Sigmoid colon (tissue), 7 donors: ENCODE results near the gene SLC7A6. TPM values are rescaled to one million over a fixed set of nuclear protein-coding genes. Genes with fewer than 3 reads are reported as not detected.

Source experiments
- DNase-seq: peaks from one replicate; pipeline ENCODE4 v3.0.0-alpha.2; 2019
- H3K27ac ChIP-seq, 4 donors: fragments of 200-600 bp; sonication (generic); one replicate each; pipeline ENCODE4 v1.5.1; 2016 to 2019; ENCODE audit warnings: mild to moderate bottlenecking in 1 of 4
- H3K27me3 ChIP-seq, 3 donors: fragments of 200-600 bp; sonication (generic); one replicate each; pipeline ENCODE4 v1.5.1; 2019; ENCODE audit warnings: mild to moderate bottlenecking in 1 of 3
- H3K36me3 ChIP-seq, 4 donors: fragments of 200-600 bp; sonication (generic); one replicate each; pipeline ENCODE4 v1.5.1; 2016 to 2019
- H3K4me1 ChIP-seq, 4 donors: fragments of 200-600 bp; sonication (generic); one replicate each; pipeline ENCODE4 v1.5.1; 2017 to 2019
- H3K4me3 ChIP-seq, 4 donors: fragments of 200-600 bp; sonication (generic); one replicate each; pipeline ENCODE4 v1.5.1; 2017 to 2019; ENCODE audit warnings: mild to moderate bottlenecking in 2 of 4, moderate library complexity in 1 of 4
- H3K9me3 ChIP-seq, 4 donors: fragments of 200-600 bp in 3 of 4; sonication (generic) in 3 of 4; one replicate each; pipeline versions ENCODE4 v1.5.1 to v1.6.1; 2013 to 2019
- EP300 ChIP-seq, 4 donors: sonication (generic); formaldehyde crosslinking; IDR thresholded peaks; one replicate each; pipeline ENCODE4 v1.6.1; 2017; ENCODE audit warnings: antibody characterized with exemption in 4 of 4
- POLR2A ChIP-seq, 2 donors: fragments of 450-650 bp; IDR thresholded peaks; one replicate each; pipeline ENCODE4 v1.6.1; 2016; ENCODE audit warnings: antibody characterized with exemption in 2 of 2, mild to moderate bottlenecking in 2 of 2, moderate library complexity in 2 of 2
- POLR2AphosphoS5 ChIP-seq, 4 donors: sonication (generic); formaldehyde crosslinking; IDR thresholded peaks; one replicate each; pipeline ENCODE4 v1.6.1; 2017; ENCODE audit warnings: antibody characterized with exemption in 4 of 4
- WGBS, 2 donors: extraction: QIAGEN DNeasy Blood & Tissue Kit; methylation state at CpG; one replicate each; pipeline ENCODE4 v1.1.7; 2013; 5-methylcytosine and 5-hydroxymethylcytosine counted together
- intact Hi-C: fragments of 100-400 bp; cut with DNase I; formaldehyde crosslinking; loops from one replicate; pipeline ENCODE4 v1.15.1; 2023
- polyA plus RNA-seq, 3 donors: library from polyadenylated mRNA; stranded (reverse); fragments of 200-250 nt; gene quantifications; one replicate each; pipeline ENCODE4 v1.2.3, GENCODE V29; 2013
- total RNA-seq, 4 donors: library from RNA; depleted of rRNA; stranded (reverse); fragments of >200 nt; gene quantifications; one replicate each; pipeline ENCODE4 v1.1.0, GENCODE V29; 2016
- TF ChIP-seq, protein P1 (sequence below), 4 experiments: fragments of 450-650 bp in 3 of 4; fragments of 200-600 bp in 1 of 4; IDR thresholded peaks; one replicate each; pipeline ENCODE4 v1.5.1; 2016 to 2019; ENCODE audit warnings: antibody characterized with exemption in 4 of 4, mild to moderate bottlenecking in 3 of 4, moderate library complexity in 2 of 4
- donor health status: healthy with polysubstance abuse.
- donor health status: Bipolar disorder and iron deficiency.
- donor health status: healthy.

Gene SLC7A6
- total and polyA plus RNA-seq, 7 donors: 1.8 to 40.7 (median 26.8) TPM

- H3K4me1 ChIP-seq: peaks cover 0 to 11% (median 4%) of the 10 kb centered on the region in 4 donors
- intact Hi-C loops: no loop called here
- 86 to 94% methylated on average over 9 of the region's 9 CpGs for WGBS, 2 donors
- H3K27ac ChIP-seq: no peak overlapping the region
- peak; percentile 59 for DNase-seq
- no peaks in the 10 kb centered on the region for H3K9me3 ChIP-seq
- H3K27me3 ChIP-seq: no peaks in the 10 kb centered on the region
- TF ChIP-seq POLR2AphosphoS5 (IDR thresholded peaks at IDR 0.05): no peak
- TF ChIP-seq POLR2A (IDR thresholded peaks at IDR 0.05): no peak
- TF ChIP-seq EP300 (IDR thresholded peaks at IDR 0.05): no peak
- TF ChIP-seq, protein P1, sequence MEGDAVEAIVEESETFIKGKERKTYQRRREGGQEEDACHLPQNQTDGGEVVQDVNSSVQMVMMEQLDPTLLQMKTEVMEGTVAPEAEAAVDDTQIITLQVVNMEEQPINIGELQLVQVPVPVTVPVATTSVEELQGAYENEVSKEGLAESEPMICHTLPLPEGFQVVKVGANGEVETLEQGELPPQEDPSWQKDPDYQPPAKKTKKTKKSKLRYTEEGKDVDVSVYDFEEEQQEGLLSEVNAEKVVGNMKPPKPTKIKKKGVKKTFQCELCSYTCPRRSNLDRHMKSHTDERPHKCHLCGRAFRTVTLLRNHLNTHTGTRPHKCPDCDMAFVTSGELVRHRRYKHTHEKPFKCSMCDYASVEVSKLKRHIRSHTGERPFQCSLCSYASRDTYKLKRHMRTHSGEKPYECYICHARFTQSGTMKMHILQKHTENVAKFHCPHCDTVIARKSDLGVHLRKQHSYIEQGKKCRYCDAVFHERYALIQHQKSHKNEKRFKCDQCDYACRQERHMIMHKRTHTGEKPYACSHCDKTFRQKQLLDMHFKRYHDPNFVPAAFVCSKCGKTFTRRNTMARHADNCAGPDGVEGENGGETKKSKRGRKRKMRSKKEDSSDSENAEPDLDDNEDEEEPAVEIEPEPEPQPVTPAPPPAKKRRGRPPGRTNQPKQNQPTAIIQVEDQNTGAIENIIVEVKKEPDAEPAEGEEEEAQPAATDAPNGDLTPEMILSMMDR (IDR thresholded peaks at IDR 0.05): no peak
- H3K36me3 ChIP-seq: peaks cover 0 to 3% (median 0%) of the 10 kb centered on the region in 4 donors
- H3K4me3 ChIP-seq: no peak overlapping the region
These were observed 34.2 kb upstream of the SLC7A6 start for GRCh38 chr16:68230176-68230571.

DNA sequence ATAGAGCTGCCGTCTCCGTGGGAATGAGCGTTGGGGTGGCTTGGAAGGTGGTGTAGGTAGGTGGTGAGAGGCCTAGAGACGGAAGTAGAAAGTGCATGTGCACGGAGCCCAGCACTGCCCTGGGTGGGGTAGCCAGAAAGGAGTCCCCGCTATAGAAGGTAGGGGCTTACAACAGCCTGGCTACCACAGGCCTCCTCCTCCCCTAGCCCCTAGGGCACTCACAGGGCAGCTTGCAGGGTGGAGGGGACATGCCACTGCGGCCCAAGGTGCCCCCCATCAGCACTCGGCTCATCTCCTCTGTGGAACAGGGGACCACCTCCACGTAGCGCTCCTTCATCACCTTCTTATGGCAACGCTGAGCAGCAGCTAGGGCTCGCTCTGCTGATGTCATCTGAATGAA, 33.4 kb upstream of the SLC7A6 start:
- intact Hi-C loops: no loop called here
- H3K36me3 ChIP-seq: peaks cover 0 to 3% (median 0%) of the 10 kb centered on the region in 4 donors
- H3K9me3 ChIP-seq: no peaks in the 10 kb centered on the region
- no peak overlapping the region for H3K27ac ChIP-seq
- H3K4me3 ChIP-seq: no peak overlapping the region
- no peaks in the 10 kb centered on the region for H3K27me3 ChIP-seq
- peaks cover 0 to 17% (median 10%) of the 10 kb centered on the region in 4 donors for H3K4me1 ChIP-seq
- TF ChIP-seq POLR2A (IDR thresholded peaks at IDR 0.05) (no peak), EP300 (IDR thresholded peaks at IDR 0.05) (no peak)
- TF ChIP-seq, protein P1 (IDR thresholded peaks at IDR 0.05): no peak
- WGBS, 2 donors: 87 to 94% methylated on average over 12 of the region's 12 CpGs
- peak; percentile 60 for DNase-seq

- Histone ChIP-seq H3K4me3 (no peak overlapping the region), H3K4me1 (peaks cover 0 to 23% (median 16%) of the 10 kb centered on the region in 4 donors), H3K9me3 (no peaks in the 10 kb centered on the region), H3K27me3 (no peaks in the 10 kb centered on the region), H3K27ac (no peak overlapping the region), H3K36me3 (peaks cover 0 to 1% (median 0%) of the 10 kb centered on the region in 4 donors)
- TF ChIP-seq POLR2AphosphoS5 (IDR thresholded peaks at IDR 0.05) (no peak), EP300 (IDR thresholded peaks at IDR 0.05) (no peak), POLR2A (IDR thresholded peaks at IDR 0.05) (no peak)
- TF ChIP-seq, protein P1 (IDR thresholded peaks at IDR 0.05): no peak
- 87 to 93% methylated on average over 26 of the region's 26 CpGs for WGBS, 2 donors
- intact Hi-C loops: no loop called here
- peak; percentile 64 for DNase-seq
These were observed 32.8 kb upstream of the SLC7A6 start for GRCh38 chr16:68231384-68232136.

GRCh38 chr16:68232335-68232734, 32.0 kb upstream of the SLC7A6 start:
- H3K9me3 ChIP-seq: no peaks in the 10 kb centered on the region
- intact Hi-C loops: no loop called here
- 59 to 80% methylated on average over 16 of the region's 16 CpGs for WGBS, 2 donors
- H3K27me3 ChIP-seq: no peaks in the 10 kb centered on the region
- TF ChIP-seq, protein P1 (IDR thresholded peaks at IDR 0.05): no peak
- TF ChIP-seq POLR2A (IDR thresholded peaks at IDR 0.05): no peak
- TF ChIP-seq EP300 (IDR thresholded peaks at IDR 0.05): no peak
- TF ChIP-seq POLR2AphosphoS5 (IDR thresholded peaks at IDR 0.05): no peak
- H3K4me3 ChIP-seq: no peak overlapping the region
- H3K36me3 ChIP-seq: no peaks in the 10 kb centered on the region
- H3K27ac ChIP-seq: no peak overlapping the region
- peak; percentile 66 for DNase-seq
- H3K4me1 ChIP-seq: peaks cover 0 to 31% (median 23%) of the 10 kb centered on the region in 4 donors
